22Rv1 (cell line): ENCODE measurements around the gene STRA8.

Source experiments
- H3K27ac ChIP-seq: fragments of 450-650 bp; 2 replicates; pipeline ENCODE4 v1.5.1; 2017
- ZFX ChIP-seq: fragments of 450-650 bp; IDR thresholded peaks from 2 replicates; pipeline ENCODE4 v1.6.1; 2017; ENCODE audit warnings: antibody characterized with exemption, borderline replicate concordance
- TF ChIP-seq, protein P1 (sequence below): fragments of 450-650 bp; IDR thresholded peaks from 2 replicates; pipeline ENCODE4 v1.5.1; 2017; ENCODE audit warnings: mild to moderate bottlenecking

The STRA8 gene, protein sequence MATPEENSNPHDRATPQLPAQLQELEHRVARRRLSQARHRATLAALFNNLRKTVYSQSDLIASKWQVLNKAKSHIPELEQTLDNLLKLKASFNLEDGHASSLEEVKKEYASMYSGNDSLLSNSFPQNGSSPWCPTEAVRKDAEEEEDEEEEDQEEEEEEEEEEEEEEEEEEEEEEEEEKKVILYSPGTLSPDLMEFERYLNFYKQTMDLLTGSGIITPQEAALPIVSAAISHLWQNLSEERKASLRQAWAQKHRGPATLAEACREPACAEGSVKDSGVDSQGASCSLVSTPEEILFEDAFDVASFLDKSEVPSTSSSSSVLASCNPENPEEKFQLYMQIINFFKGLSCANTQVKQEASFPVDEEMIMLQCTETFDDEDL

DNA sequence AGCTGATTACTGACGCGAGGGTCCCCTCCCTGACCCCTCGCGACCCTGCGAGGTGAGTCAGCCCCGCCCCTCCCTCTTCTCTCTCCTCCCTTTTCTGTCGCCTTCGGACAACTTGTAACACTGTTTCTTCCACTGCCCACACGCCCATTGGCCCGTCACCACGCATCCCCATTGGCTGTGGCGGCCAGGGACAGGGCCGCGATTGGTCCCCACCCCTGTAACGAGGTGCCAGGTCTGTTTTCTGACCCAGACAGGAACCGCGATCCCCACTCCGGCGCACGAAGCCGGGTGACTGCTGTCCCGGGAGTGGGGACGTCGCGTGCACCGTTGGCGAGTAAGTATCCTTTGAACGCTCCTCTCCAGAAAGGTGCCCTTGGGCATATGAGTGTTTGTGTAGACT lies at the start of gene STRA8:
Gene STRA8, plus strand, starts transcription at position 269 of the 400 bp plus-strand sequence. CDS start 6,687 bp downstream, outside the sequence.
- TF ChIP-seq, protein P1, sequence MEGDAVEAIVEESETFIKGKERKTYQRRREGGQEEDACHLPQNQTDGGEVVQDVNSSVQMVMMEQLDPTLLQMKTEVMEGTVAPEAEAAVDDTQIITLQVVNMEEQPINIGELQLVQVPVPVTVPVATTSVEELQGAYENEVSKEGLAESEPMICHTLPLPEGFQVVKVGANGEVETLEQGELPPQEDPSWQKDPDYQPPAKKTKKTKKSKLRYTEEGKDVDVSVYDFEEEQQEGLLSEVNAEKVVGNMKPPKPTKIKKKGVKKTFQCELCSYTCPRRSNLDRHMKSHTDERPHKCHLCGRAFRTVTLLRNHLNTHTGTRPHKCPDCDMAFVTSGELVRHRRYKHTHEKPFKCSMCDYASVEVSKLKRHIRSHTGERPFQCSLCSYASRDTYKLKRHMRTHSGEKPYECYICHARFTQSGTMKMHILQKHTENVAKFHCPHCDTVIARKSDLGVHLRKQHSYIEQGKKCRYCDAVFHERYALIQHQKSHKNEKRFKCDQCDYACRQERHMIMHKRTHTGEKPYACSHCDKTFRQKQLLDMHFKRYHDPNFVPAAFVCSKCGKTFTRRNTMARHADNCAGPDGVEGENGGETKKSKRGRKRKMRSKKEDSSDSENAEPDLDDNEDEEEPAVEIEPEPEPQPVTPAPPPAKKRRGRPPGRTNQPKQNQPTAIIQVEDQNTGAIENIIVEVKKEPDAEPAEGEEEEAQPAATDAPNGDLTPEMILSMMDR: no peak
- no peak for TF ChIP-seq ZFX
- H3K27ac ChIP-seq: no peak within 1 kb of the TSS

DNA sequence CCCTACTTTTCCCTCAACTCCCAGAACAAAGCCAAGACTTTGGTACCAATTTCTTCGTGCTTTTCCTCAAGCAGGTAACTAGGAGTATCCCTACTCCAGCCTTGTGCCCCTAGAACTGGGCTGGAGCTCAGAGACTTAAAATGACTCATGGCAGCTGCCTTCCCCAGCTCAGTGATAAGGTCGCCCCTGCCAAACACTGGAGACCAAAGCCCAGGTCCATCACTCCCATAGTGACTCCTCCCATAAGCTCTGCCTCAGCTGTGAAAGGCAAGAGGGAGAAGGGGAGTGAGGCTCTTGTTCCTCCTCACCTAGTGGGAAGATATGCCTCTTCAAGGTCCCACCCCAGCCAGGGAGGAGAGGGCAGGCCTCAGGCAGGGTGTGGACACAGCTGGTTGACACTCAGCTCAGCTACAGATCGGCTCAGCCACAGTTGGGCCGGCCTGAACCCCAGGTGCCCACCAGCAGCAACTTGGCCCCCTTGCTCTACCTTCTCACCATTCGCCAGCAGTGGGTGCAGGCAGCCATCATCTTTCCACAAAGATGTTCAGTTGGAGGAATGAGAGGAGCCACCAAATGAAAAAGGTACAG lies 49.3 kb upstream of the STRA8 start:
- H3K27ac ChIP-seq: no peak overlapping the region
- TF ChIP-seq ZFX: no peak
- TF ChIP-seq, protein P1: no peak

DNA sequence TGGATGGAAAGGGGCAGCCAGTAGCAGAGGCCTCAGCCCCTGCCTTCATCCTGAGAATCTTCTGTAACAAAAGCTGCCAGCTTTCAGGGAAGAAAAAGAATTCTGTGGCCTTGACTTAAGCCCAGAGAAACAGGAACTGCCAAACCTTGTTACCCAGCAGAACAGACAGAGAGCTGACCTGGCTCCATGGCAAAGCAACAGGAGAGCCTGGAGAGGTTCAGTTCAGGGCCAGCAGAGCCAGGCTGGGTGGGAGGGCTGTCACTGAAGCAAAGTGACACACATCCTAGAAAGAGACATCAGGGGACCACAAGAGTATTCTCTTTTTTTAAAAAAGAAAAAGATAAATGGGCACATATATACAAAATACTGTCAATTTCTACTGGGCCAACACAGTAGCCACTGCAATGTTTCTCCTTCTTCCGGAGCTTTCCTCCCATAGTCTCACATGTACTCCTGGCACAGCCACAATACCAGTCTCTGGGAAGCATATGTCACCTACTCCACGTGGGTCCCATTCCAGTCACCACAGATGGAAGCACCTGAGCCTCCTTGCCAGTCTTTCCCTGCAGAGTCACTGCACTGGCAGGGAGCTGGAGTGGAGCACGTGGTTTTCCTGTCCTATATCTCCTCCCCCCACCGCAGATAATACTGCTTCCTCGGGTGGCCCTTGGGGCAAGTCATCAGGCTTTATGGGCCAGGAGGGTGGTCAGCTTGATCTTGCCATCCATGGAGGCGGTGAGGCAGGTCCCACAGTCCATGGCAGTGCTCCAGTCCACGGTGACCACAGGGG lies 48.0 kb upstream of the STRA8 start:
- no peak overlapping the region for H3K27ac ChIP-seq
- TF ChIP-seq, protein P1: no peak
- no peak for TF ChIP-seq ZFX

DNA sequence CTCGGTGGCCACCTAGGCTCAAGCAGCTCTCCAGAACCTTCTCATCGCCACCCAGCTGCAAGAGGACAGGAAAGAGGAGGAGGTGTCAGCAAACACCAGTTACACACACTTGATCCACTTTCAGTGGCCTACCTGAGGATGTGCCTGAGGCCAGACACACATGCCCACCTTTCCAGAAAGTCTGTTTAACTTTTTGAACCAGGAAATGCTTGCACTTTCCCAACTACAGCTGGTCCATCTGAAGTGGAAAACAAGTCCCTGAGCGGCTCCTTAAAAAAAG lies 47.4 kb upstream of the STRA8 start:
- TF ChIP-seq ZFX: no peak
- TF ChIP-seq, protein P1: no peak
- H3K27ac ChIP-seq: no peak overlapping the region

DNA sequence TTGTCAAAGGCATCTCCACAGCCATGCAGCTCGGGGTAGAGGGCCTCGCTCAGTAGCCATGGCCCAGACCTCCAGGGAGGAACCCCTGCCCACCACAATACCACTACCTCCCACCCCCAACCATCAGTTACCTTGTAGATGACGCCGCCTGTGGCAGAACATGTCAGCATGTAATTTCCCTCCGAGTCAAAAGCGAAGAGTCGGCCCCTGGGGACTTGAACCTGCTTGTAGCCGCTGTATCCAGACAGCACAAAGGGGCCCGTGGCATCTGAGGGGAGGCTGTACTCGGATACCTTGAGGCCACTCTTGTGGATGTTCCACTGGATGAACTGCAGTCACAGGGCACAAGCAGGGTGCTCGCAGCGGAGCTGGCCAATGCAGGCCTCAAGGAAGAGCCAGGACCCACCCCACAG lies 46.8 kb upstream of the STRA8 start:
- H3K27ac ChIP-seq: no peak overlapping the region
- no peak for TF ChIP-seq ZFX
- TF ChIP-seq, protein P1: no peak

DNA sequence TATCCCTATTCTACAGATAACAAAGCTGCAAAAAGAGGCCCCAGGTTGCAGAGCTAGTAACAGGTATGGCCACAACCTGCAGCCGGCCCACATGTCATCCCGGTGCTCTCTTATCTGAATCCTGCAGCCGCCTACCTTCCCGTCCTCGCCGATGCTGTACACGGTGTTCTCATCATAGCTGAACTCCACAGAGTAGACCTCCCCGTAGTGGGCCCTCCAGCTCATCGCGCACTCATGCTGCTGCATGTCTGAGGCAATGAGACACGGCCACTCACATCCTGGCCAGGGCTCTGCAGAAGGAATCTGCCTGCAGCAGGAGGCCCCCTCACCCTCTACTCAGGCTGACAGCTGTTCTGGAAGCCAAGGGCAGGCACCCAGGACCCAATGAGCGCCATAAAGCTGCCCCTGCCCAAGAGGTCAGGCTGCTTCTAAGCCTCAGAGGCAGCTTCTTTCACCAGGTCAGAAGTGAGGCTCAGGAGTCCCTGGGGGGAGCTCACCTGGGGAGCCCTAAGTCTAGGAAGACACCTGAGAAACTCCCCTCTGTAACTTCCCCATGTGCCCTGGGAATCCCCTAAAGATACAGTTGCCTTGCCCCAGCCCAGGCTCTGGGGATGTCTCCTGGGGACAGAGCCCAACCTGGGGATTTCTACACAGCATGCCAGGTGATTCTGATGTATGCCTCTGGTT lies 45.2 kb upstream of the STRA8 start:
- TF ChIP-seq ZFX: no peak
- TF ChIP-seq, protein P1: no peak
- no peak overlapping the region for H3K27ac ChIP-seq
